Renal cortex interstitium (tissue), 11 donors: ENCODE results near the gene NGF. TPM values are rescaled to one million over a fixed set of nuclear protein-coding genes. Genes with fewer than 3 reads are reported as not detected.

Experiments used
- DNase-seq, 11 donors: peaks; one replicate each; pipeline ENCODE4 v3.0.0-alpha.2; 2013; ENCODE audit warnings: low read depth in 9 of 11, low spot score in 4 of 11; ENCODE audit errors: extremely low read depth in 1 of 11
- polyA plus RNA-seq, 3 donors: library from polyadenylated mRNA; unstranded; fragments of 120-200 nt; gene quantifications; one replicate each; pipeline ENCODE4 v1.2.1, GENCODE V29; 2013; ENCODE audit not compliant: insufficient read length in 3 of 3

Gene NGF
- polyA plus RNA-seq, 3 donors = 1.1 to 2.5 (median 2.1) TPM

DNA sequence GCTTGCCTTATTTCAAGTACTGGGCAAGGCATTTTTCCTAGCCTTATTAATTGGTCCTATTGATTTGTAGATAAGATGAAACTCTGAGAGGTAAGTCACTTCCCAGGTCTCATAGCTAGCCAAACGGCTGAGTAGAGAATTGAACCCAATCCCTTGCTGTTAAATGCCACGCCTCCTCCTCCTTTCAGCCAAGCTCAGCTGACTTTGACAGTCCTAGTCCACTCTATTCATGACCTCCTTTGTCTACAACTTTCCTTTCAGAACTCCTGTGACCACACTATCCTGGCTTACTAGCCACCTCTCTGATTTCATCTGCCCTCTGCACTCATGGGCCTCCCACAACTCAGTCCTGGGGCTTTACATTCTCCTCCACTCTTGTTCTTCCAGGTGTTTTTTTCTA, 3.9 kb upstream of the NGF start:
- DNase-seq = no peak

GRCh38 chr1:115340879-115341278, 2.8 kb upstream of the NGF start:
- DNase-seq = no peak

GRCh38 chr1:115338457-115338820, 390 bp upstream of the NGF start:
- no peak for DNase-seq

GRCh38 chr1:115337276-115337632, 795 bp downstream of the NGF start:
- DNase-seq = peak in 1 of 11 donors; percentile 15

- no peak for DNase-seq
Measured at GRCh38 chr1:115336741-115337140, 1.3 kb downstream of the NGF start.

DNA sequence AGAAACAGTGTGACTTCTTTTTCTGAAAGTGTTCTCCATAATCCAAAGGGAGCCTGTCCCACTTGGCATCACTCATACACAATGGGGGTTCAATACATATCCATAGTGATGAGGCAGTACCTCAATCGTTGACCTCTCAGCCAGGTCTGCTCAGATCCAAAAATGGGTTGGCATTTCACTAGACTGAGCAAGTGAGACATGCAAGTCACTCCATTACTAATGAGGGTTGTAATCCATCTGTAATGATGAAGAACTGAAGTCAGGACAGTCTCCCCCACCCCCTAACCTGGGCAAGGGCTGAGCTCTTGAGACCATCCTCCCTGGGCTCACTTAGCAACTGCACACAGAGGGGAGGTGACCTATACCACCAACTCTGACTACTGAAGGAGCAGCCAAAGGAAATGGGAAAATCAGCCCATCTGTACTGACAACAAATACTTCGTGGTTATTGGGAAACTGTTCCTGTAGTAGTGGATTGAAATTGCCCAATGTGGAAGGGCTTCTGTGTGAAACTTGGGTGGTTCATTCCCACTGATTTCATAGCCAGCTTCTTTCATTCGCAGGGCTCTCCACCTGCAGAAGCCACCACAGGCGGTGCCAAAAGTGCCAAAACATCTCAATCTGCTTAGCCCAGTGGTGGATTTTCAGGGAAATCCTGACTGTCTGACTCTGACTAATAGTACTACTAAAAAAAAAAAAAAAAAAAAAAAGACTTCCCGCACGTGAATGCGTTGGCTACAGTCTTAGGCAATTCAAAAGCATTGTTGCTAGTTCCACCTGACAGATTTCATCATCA, 5.0 kb downstream of the NGF start:
- no peak for DNase-seq

DNA sequence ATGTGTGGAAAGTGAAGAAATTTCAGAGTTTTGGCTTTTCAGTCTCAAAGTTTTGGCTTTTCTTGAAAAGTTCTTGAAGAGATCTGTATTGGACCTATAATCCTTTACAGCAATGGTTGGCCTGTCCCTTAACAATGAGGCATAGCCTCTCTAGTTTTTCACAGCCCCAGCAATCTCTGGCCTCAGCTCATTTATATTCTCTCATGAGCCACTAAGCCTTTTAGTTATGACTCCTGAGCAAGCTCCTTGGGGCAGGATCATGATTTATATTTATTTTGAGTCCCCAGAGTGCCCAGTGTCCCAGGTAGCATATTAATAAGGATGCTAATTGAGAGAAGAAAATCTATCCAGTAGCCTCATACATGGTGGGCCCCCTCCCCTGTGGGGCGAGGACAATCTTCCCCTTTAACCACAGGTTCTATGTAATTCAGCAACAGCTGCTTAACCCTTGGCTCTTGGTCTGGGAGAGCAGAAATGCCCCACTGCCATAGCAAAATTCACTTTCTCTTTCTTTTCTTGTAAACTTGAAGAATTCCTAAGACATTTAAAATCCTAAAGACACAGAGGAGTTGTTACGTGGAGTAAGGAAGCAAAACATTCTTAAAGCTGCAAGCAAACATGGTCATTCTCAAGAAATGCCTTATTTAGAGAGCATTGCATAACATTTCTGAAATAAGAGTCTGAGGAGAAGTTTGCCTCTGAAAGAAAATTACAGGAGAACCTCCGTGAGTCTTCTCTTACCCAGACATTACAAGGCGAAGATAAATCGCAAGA, 6.3 kb downstream of the NGF start:
- DNase-seq = no peak

GRCh38 chr1:115330480-115331013, 7.5 kb downstream of the NGF start:
- DNase-seq = no peak

- no peak for DNase-seq
Measured at GRCh38 chr1:115329965-115330364, 8.1 kb downstream of the NGF start.

GRCh38 chr1:115327270-115327669, 10.8 kb downstream of the NGF start:
- DNase-seq = no peak

DNA sequence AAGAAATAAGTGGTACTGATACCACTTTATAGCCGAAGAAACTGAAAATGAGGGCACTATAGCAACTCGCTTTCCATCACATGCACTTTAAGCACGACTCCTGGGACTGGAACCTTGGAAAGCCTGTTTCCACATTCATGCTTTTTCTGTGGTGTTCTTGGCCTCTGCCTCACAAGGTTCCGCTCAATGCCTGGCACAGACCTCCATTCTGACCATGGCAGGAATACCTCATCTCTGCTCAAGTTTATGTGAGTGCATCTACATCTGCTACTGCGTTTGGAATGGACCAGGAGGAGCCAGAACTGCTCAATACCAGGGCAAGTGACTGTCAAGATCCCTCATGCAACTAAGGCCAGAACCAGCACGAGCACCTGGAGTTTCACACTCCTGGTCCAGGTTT, 11.6 kb downstream of the NGF start:
- no peak for DNase-seq

DNA sequence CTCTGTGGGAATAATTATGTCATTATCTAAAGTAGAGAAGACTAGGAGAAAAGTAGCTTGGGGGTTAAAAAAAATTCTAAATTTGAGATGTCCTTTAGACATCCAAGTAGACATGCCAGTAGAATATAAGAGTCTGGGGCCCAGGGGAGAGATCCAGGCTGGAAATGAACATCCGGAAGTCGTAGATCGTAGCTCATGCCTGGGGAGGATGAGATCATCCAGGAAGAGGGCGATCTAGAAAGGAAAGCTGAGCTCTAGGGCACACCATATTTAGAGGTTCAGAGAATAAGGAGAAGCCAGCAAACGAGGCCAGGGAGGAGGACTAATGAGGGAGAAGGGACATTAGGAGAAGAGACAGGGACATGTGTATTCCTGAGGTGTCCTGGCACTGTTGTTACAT, 12.2 kb downstream of the NGF start:
- no peak for DNase-seq

DNA sequence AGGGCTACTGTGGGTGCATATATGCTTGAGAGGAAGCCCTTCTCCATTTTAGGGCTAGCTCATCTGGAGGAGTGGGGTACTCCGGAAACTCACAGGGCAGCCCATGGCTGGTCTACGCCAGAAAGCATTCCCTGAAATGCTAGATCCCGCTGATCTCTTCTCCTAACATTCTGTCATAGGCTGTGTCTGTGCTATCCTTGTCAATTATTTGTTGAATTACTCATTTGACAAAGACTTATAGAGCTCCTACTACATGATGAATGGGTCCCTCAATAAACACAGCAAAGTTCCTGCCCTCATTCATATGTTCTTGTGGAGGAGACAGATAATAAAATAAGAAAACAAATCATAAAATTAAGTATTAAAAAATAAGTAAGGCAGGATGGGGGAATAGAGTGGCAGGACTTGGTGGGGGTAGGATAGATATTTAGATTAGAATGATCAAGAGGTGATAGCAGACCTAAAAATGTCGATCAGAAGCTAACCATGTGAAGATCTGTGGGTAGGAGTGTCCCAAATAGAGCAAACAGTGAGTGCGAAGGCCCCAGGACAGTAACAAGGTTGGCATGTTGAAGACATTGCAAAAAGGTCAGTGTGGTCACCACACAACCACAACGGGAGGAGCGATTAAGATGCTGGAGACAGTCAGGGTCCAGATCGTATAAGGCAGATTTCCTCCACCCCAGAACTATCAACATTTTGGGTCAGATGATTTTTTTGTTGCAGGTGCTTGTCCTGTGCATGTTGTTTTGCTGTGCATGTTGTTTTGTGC, 13.2 kb downstream of the NGF start:
- no peak for DNase-seq

DNA sequence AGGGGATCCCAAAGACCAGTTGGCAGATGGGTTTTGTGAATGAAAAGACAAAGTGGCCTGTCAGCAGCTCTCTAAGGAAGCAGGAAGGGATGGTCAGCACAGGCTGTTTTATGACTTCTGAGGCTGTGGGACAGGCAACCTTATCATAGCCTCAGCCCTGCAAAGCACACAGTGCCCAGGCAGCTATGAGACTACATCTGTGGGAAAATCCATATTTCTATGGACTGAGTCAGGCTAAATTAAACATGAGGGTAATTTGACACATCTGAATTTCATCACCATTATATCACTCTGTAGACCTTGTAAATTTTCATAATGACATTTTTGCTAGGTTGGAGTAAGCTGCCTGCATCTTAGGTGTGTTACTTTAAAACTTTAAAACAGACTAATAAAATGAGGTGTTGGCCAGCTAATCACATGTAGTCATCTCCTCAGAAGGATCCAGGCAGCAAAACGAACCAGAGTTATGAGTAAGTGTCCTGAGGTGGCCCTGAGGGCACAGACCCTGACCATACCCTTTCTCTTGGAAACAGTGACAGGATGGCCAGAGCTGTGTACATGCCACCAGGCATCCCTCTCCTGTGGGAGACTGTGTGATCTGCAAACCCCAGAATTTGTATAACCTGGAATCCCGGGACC, 14.6 kb downstream of the NGF start:
- DNase-seq = no peak

- DNase-seq = no peak
Measured at GRCh38 chr1:115322631-115323030, 15.4 kb downstream of the NGF start.

- DNase-seq = no peak
Measured at GRCh38 chr1:115320377-115320776, 17.7 kb downstream of the NGF start.

GRCh38 chr1:115319706-115320105, 18.3 kb downstream of the NGF start:
- DNase-seq = no peak

DNA sequence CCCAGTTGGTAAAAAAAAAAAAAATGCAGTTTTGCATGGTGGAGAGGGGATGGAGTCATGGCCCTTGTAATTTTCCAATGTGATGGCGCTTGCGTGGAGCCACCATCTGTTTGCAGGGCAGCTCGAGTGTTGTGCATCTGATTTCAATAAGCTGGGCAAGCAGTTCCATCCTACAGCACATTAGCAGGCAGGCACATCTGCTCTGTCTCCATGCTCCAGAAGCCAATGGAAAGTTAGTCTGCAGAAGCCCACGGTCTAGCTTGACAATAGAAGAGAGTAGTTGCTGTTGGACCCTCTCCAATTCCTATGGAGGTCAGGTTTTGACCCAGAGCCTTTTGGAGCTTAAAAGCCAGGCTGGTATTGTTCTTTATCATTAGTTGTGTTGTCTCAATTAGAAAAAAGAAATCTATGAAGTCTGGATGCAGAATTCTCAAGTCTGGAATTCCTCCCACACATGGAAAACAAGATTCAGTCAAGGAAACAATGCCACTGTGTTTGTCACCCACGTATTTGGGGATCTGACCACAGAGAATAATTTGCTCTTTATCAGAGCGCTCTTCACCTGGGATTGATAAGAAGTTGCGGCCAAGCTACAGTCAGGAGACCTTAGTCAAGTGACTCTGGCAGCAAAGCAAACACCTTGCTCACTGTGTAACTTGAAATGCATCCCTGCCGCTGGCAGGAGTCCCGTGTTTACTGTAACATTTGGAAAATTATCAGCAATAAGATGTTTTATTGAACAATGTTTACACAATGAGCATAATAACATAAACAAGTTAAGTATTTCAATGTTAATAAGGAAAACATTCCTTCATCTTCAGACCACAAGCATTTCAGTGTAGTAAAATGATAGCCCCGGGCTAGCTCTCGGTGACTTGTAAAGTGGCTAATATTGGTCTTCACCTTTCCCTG, 20.7 kb downstream of the NGF start:
- DNase-seq = no peak
